MCF 10A (cell line): Measurements from ENCODE around the gene THEMIS2. TPM values are rescaled to one million over a fixed set of nuclear protein-coding genes. Genes with fewer than 3 reads are reported as not detected.
A peak's percentile ranks its signal among the peaks of the same experiment; 100 is the strongest.

Source experiments
- BruUV-seq: library from RNA; stranded (reverse); fragments of 400-500 nt; replicated peaks from 2 replicates; lab custom pipeline; 2021; lab: Mats Ljungman, UMichigan
- CTCF ChIA-PET: fragments of 300-600 bp; sonication (Branson Sonifier 250); formaldehyde crosslinking; extraction: SDS; loops from one replicate; lab custom pipeline; 2021; ENCODE audit warnings: antibody characterized with exemption, inconsistent platforms; lab: Yijun Ruan, JAX
- POLR2A ChIA-PET: fragments of 300-600, 350-650 bp; sonication (Branson Sonifier 250); formaldehyde crosslinking; extraction: SDS; loops from one replicate; lab custom pipeline; 2020; ENCODE audit warnings: antibody characterized with exemption, inconsistent platforms; lab: Yijun Ruan, JAX
- DNase-seq: peaks from one replicate; pipeline ENCODE4 v3.0.0-alpha.2; 2018; ENCODE audit not compliant: unreplicated experiment
- H3K27ac Mint-ChIP-seq: one replicate; pipeline ENCODE4 v1.8.0; 2022; ENCODE audit warnings: mild to moderate bottlenecking, low read depth, mixed read lengths; ENCODE audit not compliant: unreplicated experiment
- H3K27me3 Mint-ChIP-seq: one replicate; pipeline ENCODE4 v1.8.0; 2022; ENCODE audit warnings: mixed read lengths; ENCODE audit not compliant: insufficient read depth, unreplicated experiment
- H3K36me3 Mint-ChIP-seq: one replicate; pipeline ENCODE4 v1.8.0; 2022; ENCODE audit warnings: mild to moderate bottlenecking, moderate library complexity, mixed read lengths; ENCODE audit not compliant: insufficient read depth, unreplicated experiment
- H3K4me1 Mint-ChIP-seq: one replicate; pipeline ENCODE4 v1.8.0; 2022; ENCODE audit warnings: mixed read lengths; ENCODE audit not compliant: insufficient read depth, unreplicated experiment
- H3K4me3 Mint-ChIP-seq: one replicate; pipeline ENCODE4 v1.8.0; 2022; ENCODE audit warnings: mild to moderate bottlenecking, moderate library complexity, mixed read lengths; ENCODE audit not compliant: unreplicated experiment
- H3K9me3 Mint-ChIP-seq: one replicate; pipeline ENCODE4 v1.8.0; 2022; ENCODE audit warnings: mixed read lengths; ENCODE audit not compliant: unreplicated experiment
- intact Hi-C: fragments of 100-400 bp; cut with micrococcal nuclease; formaldehyde crosslinking; loops from 2 replicates; pipeline ENCODE4 v1.14.1; 2022
- total RNA-seq: library from RNA; stranded (reverse); gene quantifications from 2 replicates; pipeline ENCODE4 v1.2.3, GENCODE V29; 2022
- TF ChIP-seq, protein P1 (sequence below): fragments of 200-600 bp; IDR thresholded peaks from one replicate; pipeline ENCODE4 v1.8.0; 2022; ENCODE audit warnings: antibody characterized with exemption, mild to moderate bottlenecking; ENCODE audit not compliant: unreplicated experiment

THEMIS2 gene
- total RNA-seq, 1 experiment from 2014 or later = 1.7 TPM

DNA sequence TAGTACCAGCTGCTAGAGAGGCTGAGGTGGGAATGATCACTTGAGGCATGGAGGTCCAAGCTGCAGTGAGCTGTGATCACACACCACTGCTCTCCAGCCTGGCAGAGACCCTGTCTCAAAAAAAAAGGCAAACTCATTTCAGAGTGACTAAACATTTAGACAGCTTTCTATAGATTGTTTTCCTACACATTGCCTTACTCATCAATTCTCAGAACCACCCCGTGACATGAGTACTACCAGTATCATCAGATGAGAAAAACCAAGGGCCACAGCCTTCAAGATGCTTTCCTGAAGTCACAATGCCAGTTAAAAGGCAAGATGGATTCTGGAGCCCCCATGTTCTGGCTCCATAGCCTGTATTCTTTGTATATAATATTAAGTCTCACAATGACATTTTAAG lies 40.1 kb downstream of the THEMIS2 start:
- Mint-ChIP-seq H3K4me1 (no peaks in the 10 kb centered on the region), H3K4me3 (no peak overlapping the region), H3K36me3 (peaks cover 30% of the 10 kb centered on the region), H3K27ac (no peak overlapping the region), H3K27me3 (no peaks in the 10 kb centered on the region), H3K9me3 (no peaks in the 10 kb centered on the region)
- POLR2A ChIA-PET = no interaction called here
- DNase-seq = no peak
- no TSS peak for BruUV-seq
- CTCF ChIA-PET = no interaction called here
- TF ChIP-seq, protein P1, sequence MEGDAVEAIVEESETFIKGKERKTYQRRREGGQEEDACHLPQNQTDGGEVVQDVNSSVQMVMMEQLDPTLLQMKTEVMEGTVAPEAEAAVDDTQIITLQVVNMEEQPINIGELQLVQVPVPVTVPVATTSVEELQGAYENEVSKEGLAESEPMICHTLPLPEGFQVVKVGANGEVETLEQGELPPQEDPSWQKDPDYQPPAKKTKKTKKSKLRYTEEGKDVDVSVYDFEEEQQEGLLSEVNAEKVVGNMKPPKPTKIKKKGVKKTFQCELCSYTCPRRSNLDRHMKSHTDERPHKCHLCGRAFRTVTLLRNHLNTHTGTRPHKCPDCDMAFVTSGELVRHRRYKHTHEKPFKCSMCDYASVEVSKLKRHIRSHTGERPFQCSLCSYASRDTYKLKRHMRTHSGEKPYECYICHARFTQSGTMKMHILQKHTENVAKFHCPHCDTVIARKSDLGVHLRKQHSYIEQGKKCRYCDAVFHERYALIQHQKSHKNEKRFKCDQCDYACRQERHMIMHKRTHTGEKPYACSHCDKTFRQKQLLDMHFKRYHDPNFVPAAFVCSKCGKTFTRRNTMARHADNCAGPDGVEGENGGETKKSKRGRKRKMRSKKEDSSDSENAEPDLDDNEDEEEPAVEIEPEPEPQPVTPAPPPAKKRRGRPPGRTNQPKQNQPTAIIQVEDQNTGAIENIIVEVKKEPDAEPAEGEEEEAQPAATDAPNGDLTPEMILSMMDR = no peak
- intact Hi-C loops = no loop called here

DNA sequence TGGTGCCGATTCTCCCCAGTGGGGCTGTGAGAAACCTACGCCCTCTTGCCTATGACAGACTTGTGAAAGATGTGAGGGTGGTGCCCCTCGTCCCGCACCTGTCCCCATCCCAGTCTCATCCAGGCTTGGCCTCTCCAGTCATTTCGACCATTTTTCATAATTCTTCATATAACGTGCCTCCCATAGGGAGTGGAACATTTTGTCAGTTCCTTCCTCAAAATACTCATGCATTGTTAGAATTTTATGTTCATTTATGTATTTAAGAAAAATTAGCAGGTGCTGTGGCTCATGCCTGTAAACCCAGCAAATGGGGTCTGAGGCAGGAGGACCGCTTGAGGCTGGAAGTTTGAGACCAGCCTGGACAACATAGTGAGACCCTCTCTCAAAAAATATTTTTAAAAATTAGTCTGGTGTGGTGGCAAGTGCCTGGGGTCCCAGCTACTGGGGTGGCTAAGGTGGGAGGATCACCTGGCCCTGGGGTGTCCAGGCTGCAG lies 42.8 kb downstream of the THEMIS2 start:
- peak overlapping the region; percentile 93 for H3K27ac Mint-ChIP-seq
- no peaks in the 10 kb centered on the region for H3K27me3 Mint-ChIP-seq
- no peaks in the 10 kb centered on the region for H3K9me3 Mint-ChIP-seq
- TF ChIP-seq, protein P1 = no peak
- CTCF ChIA-PET = no interaction called here
- intact Hi-C loops = no loop called here
- DNase-seq = no peak
- no peaks in the 10 kb centered on the region for H3K4me1 Mint-ChIP-seq
- peak overlapping the region; percentile 97 for H3K4me3 Mint-ChIP-seq
- peaks cover 13% of the 10 kb centered on the region for H3K36me3 Mint-ChIP-seq
- POLR2A ChIA-PET = no interaction called here
- BruUV-seq = no TSS peak

DNA sequence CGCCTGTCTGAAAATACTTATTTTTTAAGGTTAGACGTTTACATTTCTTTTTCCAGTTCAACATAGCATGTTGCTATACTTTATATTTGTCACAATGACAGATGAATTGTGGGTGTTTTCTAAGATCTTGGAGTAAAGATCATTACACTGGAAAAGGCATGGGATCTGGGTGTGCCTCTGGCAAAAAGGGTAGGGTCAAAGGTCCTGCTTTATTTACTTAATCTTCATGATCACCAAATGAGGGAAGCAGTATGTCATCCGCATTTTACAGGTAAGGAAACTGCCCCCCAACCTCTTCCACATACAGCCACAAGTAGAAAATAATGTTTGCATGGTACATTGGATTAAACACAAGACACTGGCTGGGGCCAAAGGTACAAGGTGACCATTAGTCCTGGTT lies 49.9 kb downstream of the THEMIS2 start:
- Mint-ChIP-seq H3K4me1 (no peaks in the 10 kb centered on the region), H3K9me3 (no peaks in the 10 kb centered on the region), H3K4me3 (no peak overlapping the region), H3K36me3 (no peaks in the 10 kb centered on the region), H3K27me3 (no peaks in the 10 kb centered on the region), H3K27ac (no peak overlapping the region)
- DNase-seq = no peak
- CTCF ChIA-PET = no interaction called here
- POLR2A ChIA-PET = interaction anchor here (1.0 kb wide), 1 partner anchor 11 kb away, joined by 3 read pairs; no protein-coding TSS in a partner anchor
- no TSS peak for BruUV-seq
- intact Hi-C loops = no loop called here
- TF ChIP-seq, protein P1 = no peak

DNA sequence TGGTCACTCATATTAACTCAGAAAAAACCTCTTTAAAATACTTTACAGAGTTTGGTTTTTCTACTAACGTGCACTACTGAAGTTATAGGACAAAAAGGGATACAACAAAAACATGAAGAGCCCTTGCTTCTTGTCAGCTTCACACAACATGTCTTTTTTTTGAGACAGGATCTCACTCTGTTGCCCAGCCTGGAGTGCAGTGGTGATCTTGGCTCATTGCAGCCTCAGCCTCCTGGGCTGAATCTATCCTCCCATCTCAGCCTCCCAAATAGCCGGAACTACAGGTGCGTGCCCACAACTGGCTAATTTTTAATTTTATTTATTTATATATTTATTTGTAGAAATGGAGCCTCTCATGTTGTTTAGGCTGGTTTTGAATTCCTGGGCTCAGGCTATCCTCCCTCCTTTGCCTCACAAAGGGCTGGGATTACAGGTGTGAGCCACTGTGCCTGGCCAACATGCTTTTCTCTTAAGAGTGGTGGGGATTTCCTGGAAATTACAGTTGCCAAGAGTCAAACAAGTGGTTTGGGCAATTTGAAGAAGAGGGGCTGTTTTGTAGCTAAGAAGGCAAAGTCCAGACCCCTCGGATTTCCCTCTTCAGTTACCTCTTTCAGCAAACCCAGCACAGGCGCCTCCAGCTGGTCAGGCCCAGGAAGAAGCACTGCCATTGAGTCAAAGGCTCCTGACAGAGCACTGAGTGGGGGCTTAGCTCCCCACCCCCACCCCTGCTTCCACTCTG lies 56.0 kb downstream of the THEMIS2 start:
- intact Hi-C loops = no loop called here
- H3K9me3 Mint-ChIP-seq = no peaks in the 10 kb centered on the region

More for the DNA sequence above, 56.0 kb downstream of the THEMIS2 start:
- no peak overlapping the region for H3K27ac Mint-ChIP-seq
- BruUV-seq = no TSS peak
- no peaks in the 10 kb centered on the region for H3K4me1 Mint-ChIP-seq
- ChIA-PET CTCF (interaction anchor here (0.6 kb wide), 1 partner anchor 82 kb away, joined by 3 read pairs; no protein-coding TSS in a partner anchor), POLR2A (no interaction called here)
- no peaks in the 10 kb centered on the region for H3K36me3 Mint-ChIP-seq
- DNase-seq = peak; percentile 33
- H3K4me3 Mint-ChIP-seq = no peak overlapping the region
- H3K27me3 Mint-ChIP-seq = no peaks in the 10 kb centered on the region
- TF ChIP-seq, protein P1 = no peak
